ENCODE data around the gene SMIM9.
A peak's percentile ranks its signal among the peaks of the same experiment; 100 is the strongest.

The SMIM9 gene

DNA sequence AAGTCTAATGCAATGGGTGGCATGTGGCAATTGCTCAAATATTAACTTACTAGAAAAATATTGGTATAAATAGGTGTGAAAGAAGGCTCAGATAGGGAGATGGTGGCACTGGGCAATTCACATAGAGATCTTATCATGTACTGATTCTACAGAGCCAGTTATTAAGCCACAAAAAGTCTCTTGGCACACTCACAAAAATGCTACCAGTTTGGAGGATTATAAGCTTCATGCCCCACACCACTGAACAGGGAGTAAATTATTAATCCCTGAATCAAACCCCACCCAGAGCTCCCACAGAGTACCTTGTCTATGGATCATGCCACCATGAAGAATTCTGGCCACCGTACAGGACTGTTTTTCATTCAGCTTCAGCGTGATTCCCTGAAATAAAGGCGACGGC lies 43.0 kb downstream of the SMIM9 start:
- no peak overlapping the region for H2AFZ ChIP-seq (ENCODE audit: low read length)
- TF ChIP-seq EZH2phosphoT487 (IDR thresholded peaks at IDR 0.05; ENCODE audit: low read length) (no peak), EZH2 (optimal IDR thresholded peaks at IDR 0.05; ENCODE audit: low read depth, low read length) (no peak)
- TF ChIP-seq, protein P1, sequence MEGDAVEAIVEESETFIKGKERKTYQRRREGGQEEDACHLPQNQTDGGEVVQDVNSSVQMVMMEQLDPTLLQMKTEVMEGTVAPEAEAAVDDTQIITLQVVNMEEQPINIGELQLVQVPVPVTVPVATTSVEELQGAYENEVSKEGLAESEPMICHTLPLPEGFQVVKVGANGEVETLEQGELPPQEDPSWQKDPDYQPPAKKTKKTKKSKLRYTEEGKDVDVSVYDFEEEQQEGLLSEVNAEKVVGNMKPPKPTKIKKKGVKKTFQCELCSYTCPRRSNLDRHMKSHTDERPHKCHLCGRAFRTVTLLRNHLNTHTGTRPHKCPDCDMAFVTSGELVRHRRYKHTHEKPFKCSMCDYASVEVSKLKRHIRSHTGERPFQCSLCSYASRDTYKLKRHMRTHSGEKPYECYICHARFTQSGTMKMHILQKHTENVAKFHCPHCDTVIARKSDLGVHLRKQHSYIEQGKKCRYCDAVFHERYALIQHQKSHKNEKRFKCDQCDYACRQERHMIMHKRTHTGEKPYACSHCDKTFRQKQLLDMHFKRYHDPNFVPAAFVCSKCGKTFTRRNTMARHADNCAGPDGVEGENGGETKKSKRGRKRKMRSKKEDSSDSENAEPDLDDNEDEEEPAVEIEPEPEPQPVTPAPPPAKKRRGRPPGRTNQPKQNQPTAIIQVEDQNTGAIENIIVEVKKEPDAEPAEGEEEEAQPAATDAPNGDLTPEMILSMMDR (IDR thresholded peaks at IDR 0.05; ENCODE audit: low read length) = no peak
- no peaks in the 10 kb centered on the region for H3K36me3 ChIP-seq (replicated peaks; ENCODE audit: insufficient read depth, low read length)
- no peaks in the 10 kb centered on the region for H3K9me3 ChIP-seq (replicated peaks; ENCODE audit: insufficient read depth, low read length)
- H3F3A ChIP-seq (ENCODE audit: insufficient read depth, low read length) = no peaks in the 10 kb centered on the region
- no peak overlapping the region for H3K4me3 ChIP-seq (ENCODE audit: low read length)
- no peak overlapping the region for H3K9ac ChIP-seq (ENCODE audit: low read length)
- H3K9me2 ChIP-seq (replicated peaks; ENCODE audit: insufficient read depth, low read length) = no peaks in the 10 kb centered on the region
- H3K4me2 ChIP-seq (ENCODE audit: low read depth, low read length) = no peak overlapping the region
- no peaks in the 10 kb centered on the region for H3K27me3 ChIP-seq (replicated peaks; ENCODE audit: insufficient read depth, low read length)
- H3K79me2 ChIP-seq (ENCODE audit: low read length) = peaks cover 6% of the 10 kb centered on the region; the same call in 1 of the 2 replicates
- DNase-seq = no peak
- H4K20me1 ChIP-seq (ENCODE audit: insufficient read depth, low read length) = no peaks in the 10 kb centered on the region
- no peak overlapping the region for H3K27ac ChIP-seq (ENCODE audit: low read length)
- 0 out of 2 replicates have a peak, but pooled peaks cover 5% of the 10 kb centered on the region for H3K4me1 ChIP-seq (ENCODE audit: low read length)

DNA sequence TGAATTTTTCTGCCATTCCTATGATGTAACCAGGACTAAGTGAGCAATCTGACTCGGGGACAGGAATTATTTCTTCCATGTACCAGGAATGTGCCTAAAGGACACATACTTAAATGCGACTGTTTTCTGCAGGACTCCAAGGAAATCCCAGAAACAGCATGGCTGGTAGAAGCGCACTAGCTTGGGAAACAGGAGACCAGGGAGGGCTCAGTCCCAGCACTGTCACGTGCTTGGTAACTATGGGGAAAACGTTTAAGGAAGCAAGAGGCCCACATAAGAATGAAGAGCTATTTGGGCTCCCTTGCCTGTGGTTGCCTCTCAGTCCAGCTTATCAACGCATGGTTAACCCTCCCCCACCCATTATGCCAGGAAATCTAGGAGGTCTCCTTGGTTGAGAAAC lies 48.7 kb downstream of the SMIM9 start:
- Histone ChIP-seq H3K4me3 (ENCODE audit: low read length) (no peak overlapping the region), H3K79me2 (ENCODE audit: low read length) (no peaks in the 10 kb centered on the region), H3K4me1 (ENCODE audit: low read length) (peaks cover 32% of the 10 kb centered on the region), H3K9ac (ENCODE audit: low read length) (no peak overlapping the region), H3K9me3 (replicated peaks; ENCODE audit: insufficient read depth, low read length) (no peaks in the 10 kb centered on the region), H3K9me2 (replicated peaks; ENCODE audit: insufficient read depth, low read length) (no peaks in the 10 kb centered on the region), H4K20me1 (ENCODE audit: insufficient read depth, low read length) (no peaks in the 10 kb centered on the region), H3K27me3 (replicated peaks; ENCODE audit: insufficient read depth, low read length) (no peaks in the 10 kb centered on the region), H3K36me3 (replicated peaks; ENCODE audit: insufficient read depth, low read length) (no peaks in the 10 kb centered on the region), H3K4me2 (ENCODE audit: low read depth, low read length) (peak overlapping the region; percentile 31), H2AFZ (ENCODE audit: low read length) (no peak overlapping the region), H3F3A (ENCODE audit: insufficient read depth, low read length) (peaks cover 13% of the 10 kb centered on the region), H3K27ac (ENCODE audit: low read length) (no peak overlapping the region)
- no peak for TF ChIP-seq EZH2phosphoT487 (IDR thresholded peaks at IDR 0.05; ENCODE audit: low read length)
- TF ChIP-seq EZH2 (optimal IDR thresholded peaks at IDR 0.05; ENCODE audit: low read depth, low read length) = no peak
- TF ChIP-seq, protein P1 (IDR thresholded peaks at IDR 0.05; ENCODE audit: low read length) = no peak
- no peak for DNase-seq

GRCh38 chrX:154784149-154784995 lies 50.1 kb downstream of the SMIM9 start:
- no peak overlapping the region for H3K9ac ChIP-seq (ENCODE audit: low read length)
- H3K79me2 ChIP-seq (ENCODE audit: low read length) = no peaks in the 10 kb centered on the region
- no peaks in the 10 kb centered on the region for H3K36me3 ChIP-seq (replicated peaks; ENCODE audit: insufficient read depth, low read length)
- H3K27me3 ChIP-seq (replicated peaks; ENCODE audit: insufficient read depth, low read length) = no peaks in the 10 kb centered on the region
- H3F3A ChIP-seq (ENCODE audit: insufficient read depth, low read length) = peaks cover 13% of the 10 kb centered on the region
- peak overlapping the region; percentile 30; the same call in 1 of the 2 replicates for H2AFZ ChIP-seq (ENCODE audit: low read length)
- peak overlapping the region; percentile 76 for H3K27ac ChIP-seq (ENCODE audit: low read length)
- no peak for TF ChIP-seq EZH2 (optimal IDR thresholded peaks at IDR 0.05; ENCODE audit: low read depth, low read length)
- DNase-seq = no peak
- H3K4me2 ChIP-seq (ENCODE audit: low read depth, low read length) = peak overlapping the region; percentile 79
- H3K4me3 ChIP-seq (ENCODE audit: low read length) = peak overlapping the region; percentile 42; the same call in 1 of the 2 replicates
- H3K4me1 ChIP-seq (ENCODE audit: low read length) = peaks cover 32% of the 10 kb centered on the region
- no peaks in the 10 kb centered on the region for H4K20me1 ChIP-seq (ENCODE audit: insufficient read depth, low read length)
- H3K9me2 ChIP-seq (replicated peaks; ENCODE audit: insufficient read depth, low read length) = no peaks in the 10 kb centered on the region
- H3K9me3 ChIP-seq (replicated peaks; ENCODE audit: insufficient read depth, low read length) = no peaks in the 10 kb centered on the region

DNA sequence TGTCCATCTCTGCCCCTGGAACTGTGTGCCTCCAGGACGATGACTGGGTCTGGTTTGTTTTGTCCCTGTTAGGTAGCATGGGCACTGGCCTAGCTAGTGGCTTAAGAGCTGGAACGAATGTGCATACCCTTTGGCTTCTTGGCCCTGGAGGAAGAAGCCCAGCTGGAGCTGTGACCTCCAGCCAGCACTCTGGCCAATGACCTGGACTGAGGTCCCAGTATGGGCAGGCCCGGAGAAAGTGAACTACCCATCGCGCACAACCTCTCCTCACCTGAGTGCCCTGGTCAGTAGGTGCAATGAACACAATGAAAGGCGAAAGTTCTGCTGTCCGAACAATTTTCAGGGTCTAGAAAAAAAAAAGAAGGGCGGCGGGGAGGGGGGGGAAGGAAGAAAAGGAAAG lies 53.5 kb downstream of the SMIM9 start:
- Histone ChIP-seq H3K4me2 (ENCODE audit: low read depth, low read length) (no peak overlapping the region), H3K27ac (ENCODE audit: low read length) (no peak overlapping the region), H2AFZ (ENCODE audit: low read length) (no peak overlapping the region), H3K9me2 (replicated peaks; ENCODE audit: insufficient read depth, low read length) (no peaks in the 10 kb centered on the region), H4K20me1 (ENCODE audit: insufficient read depth, low read length) (no peaks in the 10 kb centered on the region), H3K79me2 (ENCODE audit: low read length) (no peaks in the 10 kb centered on the region), H3K4me3 (ENCODE audit: low read length) (no peak overlapping the region), H3K36me3 (replicated peaks; ENCODE audit: insufficient read depth, low read length) (no peaks in the 10 kb centered on the region; the same call in 1 of the 2 replicates), H3K27me3 (replicated peaks; ENCODE audit: insufficient read depth, low read length) (no peaks in the 10 kb centered on the region), H3F3A (ENCODE audit: insufficient read depth, low read length) (peaks cover 13% of the 10 kb centered on the region), H3K4me1 (ENCODE audit: low read length) (peaks cover 28% of the 10 kb centered on the region), H3K9me3 (replicated peaks; ENCODE audit: insufficient read depth, low read length) (no peaks in the 10 kb centered on the region), H3K9ac (ENCODE audit: low read length) (no peak overlapping the region)
- DNase-seq = no peak
- TF ChIP-seq EZH2 (optimal IDR thresholded peaks at IDR 0.05; ENCODE audit: low read depth, low read length) (no peak), EZH2phosphoT487 (IDR thresholded peaks at IDR 0.05; ENCODE audit: low read length) (no peak)
- TF ChIP-seq, protein P1 (IDR thresholded peaks at IDR 0.05; ENCODE audit: low read length) = no peak

Data from MM.1S (cell line).